ENCODE measurements around the gene INPP5A. TPM values are rescaled to one million over a fixed set of nuclear protein-coding genes. Genes with fewer than 3 reads are reported as not detected.

Gene INPP5A
- total RNA-seq, 1 donor from 2014 or later, result 29.5 TPM

- no peak for TF ChIP-seq CTCF (IDR thresholded peaks at IDR 0.05; ENCODE audit: insufficient read depth, low read length, severe bottlenecking)
- Histone ChIP-seq H3K36me3 (ENCODE audit: control insufficient read depth, insufficient read depth, low read length) (no peaks in the 10 kb centered on the region), H3K27me3 (ENCODE audit: control insufficient read depth, insufficient read depth, low read length) (no peaks in the 10 kb centered on the region), H3K4me3 (ENCODE audit: low read depth, low read length) (no peak overlapping the region)
- DNase-seq (ENCODE audit: low read depth), result no peak
- FAIRE-seq, result no peak
Observed at GRCh38 chr10:132492323-132493025, 45.1 kb upstream of the INPP5A start.

GRCh38 chr10:132493246-132493755 lies 44.3 kb upstream of the INPP5A start:
- FAIRE-seq (no peak), DNase-seq (ENCODE audit: low read depth) (no peak)
- Histone ChIP-seq H3K36me3 (ENCODE audit: control insufficient read depth, insufficient read depth, low read length) (no peaks in the 10 kb centered on the region), H3K4me3 (ENCODE audit: low read depth, low read length) (no peak overlapping the region), H3K27me3 (ENCODE audit: control insufficient read depth, insufficient read depth, low read length) (no peaks in the 10 kb centered on the region)
- TF ChIP-seq CTCF (IDR thresholded peaks at IDR 0.05; ENCODE audit: insufficient read depth, low read length, severe bottlenecking), result no peak

GRCh38 chr10:132493756-132494290 lies 43.8 kb upstream of the INPP5A start:
- no peak for FAIRE-seq
- Histone ChIP-seq H3K4me3 (ENCODE audit: low read depth, low read length) (no peak overlapping the region), H3K36me3 (ENCODE audit: control insufficient read depth, insufficient read depth, low read length) (no peaks in the 10 kb centered on the region), H3K27me3 (ENCODE audit: control insufficient read depth, insufficient read depth, low read length) (no peaks in the 10 kb centered on the region)
- no peak for TF ChIP-seq CTCF (IDR thresholded peaks at IDR 0.05; ENCODE audit: insufficient read depth, low read length, severe bottlenecking)
- no peak for DNase-seq (ENCODE audit: low read depth)

GRCh38 chr10:132494866-132495630 lies 42.5 kb upstream of the INPP5A start:
- H3K4me3 ChIP-seq (ENCODE audit: low read depth, low read length), result no peak overlapping the region
- TF ChIP-seq CTCF (IDR thresholded peaks at IDR 0.05; ENCODE audit: insufficient read depth, low read length, severe bottlenecking), result no peak
- DNase-seq (ENCODE audit: low read depth), result no peak
- no peak for FAIRE-seq
- no peaks in the 10 kb centered on the region for H3K36me3 ChIP-seq (ENCODE audit: control insufficient read depth, insufficient read depth, low read length)
- H3K27me3 ChIP-seq (ENCODE audit: control insufficient read depth, insufficient read depth, low read length), result no peaks in the 10 kb centered on the region

- Histone ChIP-seq H3K36me3 (ENCODE audit: control insufficient read depth, insufficient read depth, low read length) (no peaks in the 10 kb centered on the region), H3K4me3 (ENCODE audit: low read depth, low read length) (no peak overlapping the region), H3K27me3 (ENCODE audit: control insufficient read depth, insufficient read depth, low read length) (no peaks in the 10 kb centered on the region)
- no peak for TF ChIP-seq CTCF (IDR thresholded peaks at IDR 0.05; ENCODE audit: insufficient read depth, low read length, severe bottlenecking)
- DNase-seq (ENCODE audit: low read depth), result no peak
- FAIRE-seq, result no peak
Observed at GRCh38 chr10:132496360-132497062, 41.1 kb upstream of the INPP5A start.

Measured in bronchial epithelial cell (primary cell).